NCI-H526 (cell line): ENCODE measurements around the gene MOGAT2.
"Not testable (repeated sequence)": the region's sequence is repeated elsewhere in the genome, so short reads cannot be mapped to it uniquely, and the experiment has no call there.

Source experiments
- DNase-seq, 2 experiments: peaks; one replicate each; lab custom pipeline; 2025; lab: John Stamatoyannopoulos, UW

Gene MOGAT2

DNA sequence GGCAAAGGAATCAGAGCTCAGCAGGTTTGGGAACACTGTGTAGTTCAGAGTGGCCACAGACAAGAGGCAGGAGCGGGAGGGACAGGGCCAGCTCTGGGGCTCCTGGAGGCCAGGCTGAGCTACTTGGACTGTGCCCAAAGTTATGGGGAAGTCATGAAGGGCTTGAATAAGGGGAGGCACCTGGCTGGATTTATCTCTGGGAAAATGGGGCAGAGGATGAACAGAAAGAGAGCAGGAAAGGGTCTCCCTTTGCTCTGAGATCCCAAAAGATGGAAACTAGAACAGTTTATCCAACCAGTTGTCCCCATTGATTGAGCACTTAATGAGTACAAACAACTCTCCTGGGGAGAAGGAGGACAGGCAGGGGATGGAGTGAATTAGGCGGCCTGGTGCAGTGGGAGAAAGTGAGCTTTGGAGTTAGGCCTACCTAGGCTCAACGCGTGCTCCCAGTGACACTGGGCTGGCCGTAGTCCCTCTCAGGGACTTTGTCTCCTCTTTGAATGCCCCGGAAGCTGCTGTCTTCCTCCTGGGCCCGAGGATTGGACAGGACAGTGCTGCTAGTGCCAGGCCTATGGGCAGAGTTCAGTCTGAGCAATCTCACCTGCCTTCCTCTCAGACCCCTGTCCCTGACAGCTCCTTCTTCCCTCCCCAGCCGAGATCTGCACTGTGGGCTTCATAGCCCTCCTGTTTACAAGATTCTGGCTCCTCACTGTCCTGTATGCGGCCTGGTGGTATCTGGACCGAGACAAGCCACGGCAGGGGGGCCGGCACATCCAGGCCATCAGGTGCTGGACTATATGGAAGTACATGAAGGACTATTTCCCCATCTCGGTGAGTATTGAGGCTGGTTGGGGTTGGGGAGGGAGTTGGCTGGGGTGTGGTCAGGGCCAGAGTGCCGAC, 2.0 kb downstream of the MOGAT2 start:
- DNase-seq = no peak

DNA sequence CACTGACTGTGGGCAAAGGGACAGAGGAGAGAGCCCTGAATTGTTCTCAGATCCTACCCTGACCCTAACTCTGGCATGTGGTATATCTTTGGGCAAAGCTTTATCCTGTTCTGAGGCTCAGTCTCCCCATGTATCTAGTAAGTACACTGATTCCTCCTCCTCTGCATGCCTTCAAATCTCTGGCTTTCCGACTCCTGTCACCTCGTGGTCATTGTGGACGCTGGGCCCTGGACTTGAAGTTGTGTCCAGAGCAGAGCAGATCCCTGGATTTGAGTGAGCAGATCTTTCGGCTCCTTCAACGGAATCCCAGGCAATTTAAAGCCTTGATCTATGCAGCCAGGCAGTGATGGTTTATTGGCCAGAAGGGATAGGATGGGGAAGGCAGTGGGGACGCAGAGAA, 3.0 kb downstream of the MOGAT2 start:
- no peak for DNase-seq

DNA sequence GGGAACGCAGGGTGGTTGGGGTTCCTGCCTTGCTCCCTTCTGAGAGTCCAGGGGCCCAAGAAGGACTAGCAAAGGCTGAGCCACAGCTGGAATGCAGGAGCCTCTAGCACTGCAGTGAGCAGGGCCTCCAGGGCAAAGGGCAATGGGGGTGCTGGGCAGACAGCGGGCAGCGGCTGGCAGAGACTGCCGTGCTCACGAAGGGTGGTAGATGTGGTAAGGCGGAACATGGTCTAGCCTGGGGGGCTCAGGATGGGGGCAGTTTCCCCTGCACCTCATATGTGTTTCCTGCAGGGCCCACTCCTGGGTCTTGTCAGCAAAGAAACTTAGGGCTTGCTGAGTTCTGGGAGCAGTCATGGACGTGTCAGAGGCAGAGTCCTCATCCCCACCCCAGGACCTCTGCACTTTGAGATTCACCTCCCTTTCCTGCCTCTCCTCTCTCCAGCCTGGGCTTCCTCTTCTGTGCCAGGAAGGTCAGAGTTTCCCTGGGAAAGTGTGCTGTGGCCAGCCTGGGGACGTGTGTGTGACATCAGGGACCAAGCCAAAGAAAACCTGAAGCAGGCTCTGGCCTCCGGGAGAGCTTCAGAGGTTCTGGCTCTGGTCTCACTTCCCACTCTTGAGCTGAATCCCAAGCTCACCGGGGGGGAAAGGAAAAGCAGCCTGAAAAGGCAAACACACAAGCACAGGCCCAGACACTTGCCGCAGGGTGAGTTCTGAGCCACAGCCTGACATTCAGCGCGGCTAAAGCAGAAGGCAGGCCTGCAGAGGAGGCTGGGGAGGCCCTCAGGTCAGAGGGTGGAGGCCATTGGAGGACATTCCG, 4.4 kb downstream of the MOGAT2 start:
- DNase-seq = no peak

DNA sequence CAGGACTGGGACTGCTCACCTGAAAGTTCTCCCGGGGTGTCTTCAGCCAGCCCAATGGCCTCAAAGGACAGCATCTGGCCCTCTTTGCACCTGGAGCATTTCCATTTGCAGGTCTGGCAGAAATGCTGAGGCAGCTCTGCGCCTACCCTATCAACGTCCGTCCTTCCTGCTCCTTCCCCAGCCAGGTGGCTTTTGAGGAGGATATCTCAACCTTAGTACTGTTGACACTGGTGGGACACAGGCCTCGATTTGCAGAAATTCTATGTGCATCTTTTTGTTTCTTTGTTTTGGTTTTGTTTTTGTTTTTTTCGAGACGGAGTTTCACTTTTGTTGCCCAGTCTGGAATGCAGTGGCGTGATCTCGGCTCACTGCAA, 5.0 kb downstream of the MOGAT2 start:
- no peak for DNase-seq

DNA sequence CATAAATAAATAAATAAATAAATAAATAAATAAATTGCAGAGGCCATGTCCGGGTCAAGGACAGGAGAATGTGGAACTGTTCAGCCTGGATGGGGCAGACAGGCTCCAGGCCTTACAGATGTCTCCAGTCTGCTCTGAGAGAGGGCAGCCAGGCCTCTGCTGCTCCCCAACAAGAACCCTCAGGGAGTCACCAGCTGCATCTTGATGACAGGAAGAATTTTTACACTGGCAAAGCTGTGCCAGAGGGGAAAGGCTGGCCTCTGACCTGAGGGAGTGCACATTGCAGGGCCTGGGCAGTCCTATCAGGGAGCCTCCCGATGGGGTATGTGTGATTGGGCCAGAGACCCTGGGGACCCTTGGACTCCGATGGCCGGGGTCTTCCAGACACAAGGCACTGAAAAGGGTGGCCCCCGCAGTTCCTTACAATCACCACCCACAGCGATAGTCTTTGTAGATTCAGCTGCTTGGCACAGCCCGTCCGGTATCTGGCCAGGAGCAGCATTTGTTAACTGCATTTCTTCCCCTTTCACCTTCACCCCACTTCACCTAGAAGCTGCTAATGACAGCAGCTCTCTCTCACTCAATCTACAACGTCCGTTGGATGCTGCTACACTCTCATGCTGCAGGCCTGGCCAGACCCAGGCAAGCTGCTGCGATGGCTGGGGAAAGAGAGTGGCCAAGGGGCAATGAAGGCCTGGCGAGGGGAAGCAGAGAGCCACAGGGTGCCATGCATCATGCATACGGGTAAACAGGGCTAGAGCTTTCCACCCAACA, 8.1 kb downstream of the MOGAT2 start:
- no peak for DNase-seq

DNA sequence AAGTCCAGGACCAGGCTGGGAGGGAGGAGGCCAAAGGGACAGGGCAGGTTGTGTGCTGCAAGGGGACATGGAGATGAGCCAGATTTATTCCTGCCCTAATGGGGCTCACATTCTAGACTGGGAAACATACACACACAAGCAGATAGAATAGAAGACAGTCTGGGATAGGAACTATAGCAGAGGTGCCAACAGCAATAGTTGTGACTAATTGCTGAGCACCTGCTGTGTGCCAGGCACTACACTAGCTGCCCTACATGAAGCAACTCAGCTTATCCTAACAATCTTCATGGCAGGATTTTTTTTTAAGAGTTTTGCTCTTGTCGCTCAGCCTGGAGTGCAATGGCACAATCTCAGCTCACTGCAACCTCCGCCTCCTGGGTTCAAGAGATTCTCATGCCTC, 11.4 kb downstream of the MOGAT2 start:
- no peak for DNase-seq

DNA sequence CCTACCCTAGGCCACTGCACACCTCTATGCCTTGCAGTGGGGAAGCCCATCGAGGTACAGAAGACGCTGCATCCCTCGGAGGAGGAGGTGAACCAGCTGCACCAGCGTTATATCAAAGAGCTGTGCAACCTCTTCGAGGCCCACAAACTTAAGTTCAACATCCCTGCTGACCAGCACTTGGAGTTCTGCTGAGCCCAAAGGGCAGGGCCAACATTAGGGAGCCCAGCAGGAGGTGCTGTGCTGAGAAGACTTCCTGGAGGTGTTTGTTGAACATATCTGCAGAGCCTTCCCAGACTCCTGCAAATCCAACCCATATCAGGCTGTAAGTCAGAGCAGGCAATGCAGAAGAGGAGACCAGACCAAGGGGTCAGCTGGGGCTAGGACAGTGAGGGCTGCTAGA, 13.5 kb downstream of the MOGAT2 start:
- DNase-seq = no peak

DNA sequence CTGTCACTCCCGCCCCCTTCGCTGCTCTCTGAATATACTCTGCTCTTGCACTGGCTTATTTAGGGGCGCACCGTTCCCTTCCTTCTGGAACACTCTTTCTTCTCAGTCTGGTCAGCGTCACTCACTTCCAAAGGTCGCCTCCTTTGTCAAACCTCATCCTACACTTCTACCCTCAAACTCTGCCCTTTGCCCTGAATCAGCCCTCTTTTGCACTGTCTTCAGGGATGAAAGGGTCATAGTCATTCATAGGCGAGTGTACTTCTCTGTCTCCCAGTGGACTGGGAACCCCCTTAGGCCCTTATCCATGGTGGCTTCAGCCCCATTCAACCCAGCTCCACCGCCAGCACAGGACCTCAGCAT, 15.4 kb downstream of the MOGAT2 start:
- DNase-seq = no peak

DNA sequence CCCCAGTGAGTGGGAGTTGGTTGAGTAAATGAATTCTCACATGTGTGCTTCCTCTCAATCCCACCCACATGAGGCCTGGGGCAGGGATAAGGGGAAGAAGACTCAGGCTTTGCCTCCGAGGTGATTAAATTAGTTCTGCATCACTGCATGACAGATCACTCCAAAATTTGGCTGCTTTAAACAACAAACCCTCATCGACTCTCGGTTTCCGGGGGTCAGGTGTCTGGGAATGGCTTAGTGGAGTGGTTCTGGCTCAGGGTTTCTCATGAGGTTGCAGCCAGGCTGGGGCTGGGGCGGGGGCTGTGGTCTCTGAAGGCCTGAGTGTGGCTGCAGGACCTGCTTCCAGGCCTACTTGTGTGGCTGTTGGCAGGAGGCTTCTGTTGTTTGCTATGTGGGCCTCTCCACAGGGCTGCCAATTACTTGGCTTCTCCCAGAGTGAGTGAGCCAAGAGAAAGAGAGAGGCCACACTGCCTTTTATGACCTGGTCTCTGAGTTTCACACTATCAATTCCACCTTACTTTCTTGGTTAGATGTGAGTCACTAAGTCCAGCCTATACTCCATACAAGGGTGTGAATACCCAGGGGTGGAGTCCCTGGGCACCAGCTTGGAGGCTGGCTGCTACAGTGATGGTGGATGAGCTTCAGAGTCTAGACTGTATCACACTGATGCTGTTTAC, 15.9 kb downstream of the MOGAT2 start:
- DNase-seq = no peak

DNA sequence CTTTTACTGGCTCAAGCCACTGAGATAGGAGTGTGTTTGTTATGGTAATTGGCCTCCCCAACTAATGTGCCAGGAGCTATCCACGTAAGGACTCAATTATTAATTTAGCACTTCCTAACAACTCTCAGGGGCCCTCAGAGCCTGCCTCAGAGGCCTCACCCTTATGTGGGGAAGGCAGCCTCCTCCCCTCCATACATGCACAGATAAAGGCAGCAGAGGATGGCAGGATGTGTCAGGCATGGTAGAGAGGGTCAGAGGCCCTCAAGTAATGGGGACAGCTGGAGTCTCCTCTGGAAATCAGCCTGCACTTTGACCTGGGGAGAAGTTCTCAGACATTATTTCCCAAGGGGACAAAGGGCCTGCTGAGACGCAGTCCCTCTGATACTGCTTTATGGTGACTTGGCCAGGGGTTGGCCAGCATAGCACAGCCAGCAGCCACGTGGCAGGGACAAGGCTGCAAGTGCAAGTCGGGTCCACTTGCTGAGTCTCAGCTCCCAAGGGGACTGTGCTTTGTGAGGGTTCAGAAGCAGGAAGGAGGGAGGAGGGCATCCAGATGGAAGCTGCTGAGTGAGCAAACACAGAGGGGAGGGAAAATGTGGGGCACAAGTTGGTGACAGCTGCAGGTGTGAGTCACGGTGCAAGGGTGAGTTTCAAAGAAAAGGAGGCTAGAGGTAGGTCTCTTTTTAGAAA, 17.0 kb downstream of the MOGAT2 start:
- no peak for DNase-seq

DNA sequence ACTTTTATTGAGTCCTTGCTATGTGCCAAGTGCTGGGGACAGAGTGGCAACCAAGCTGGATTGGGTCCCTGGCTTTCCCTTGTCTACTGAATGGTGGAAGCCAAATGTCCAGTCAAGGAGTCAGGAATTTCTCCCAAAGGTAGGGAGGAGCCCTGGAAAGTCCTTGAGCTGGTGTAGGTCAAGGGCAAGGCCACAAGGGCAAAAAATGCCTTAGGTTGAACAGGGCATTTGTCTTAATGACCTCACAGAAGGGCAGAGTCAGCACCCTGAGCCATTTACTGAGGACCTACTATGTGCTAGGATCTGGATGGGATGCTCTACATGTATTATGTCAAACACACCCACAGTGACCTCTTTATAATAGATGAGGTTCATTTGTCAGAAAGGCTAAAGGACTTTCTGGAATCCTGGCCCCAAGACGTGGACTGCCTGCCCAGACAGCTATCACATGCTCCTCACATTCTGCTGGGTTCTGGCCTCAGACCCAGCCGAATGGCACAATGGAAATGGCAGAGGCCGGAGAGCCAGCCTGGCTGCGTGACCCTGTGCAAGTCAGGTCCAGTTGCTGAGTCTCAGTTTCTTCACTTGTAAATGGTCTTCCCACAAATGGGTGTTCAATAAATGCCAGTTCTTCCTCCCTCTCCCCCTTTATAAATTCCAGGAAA, 17.7 kb downstream of the MOGAT2 start:
- DNase-seq = no peak

DNA sequence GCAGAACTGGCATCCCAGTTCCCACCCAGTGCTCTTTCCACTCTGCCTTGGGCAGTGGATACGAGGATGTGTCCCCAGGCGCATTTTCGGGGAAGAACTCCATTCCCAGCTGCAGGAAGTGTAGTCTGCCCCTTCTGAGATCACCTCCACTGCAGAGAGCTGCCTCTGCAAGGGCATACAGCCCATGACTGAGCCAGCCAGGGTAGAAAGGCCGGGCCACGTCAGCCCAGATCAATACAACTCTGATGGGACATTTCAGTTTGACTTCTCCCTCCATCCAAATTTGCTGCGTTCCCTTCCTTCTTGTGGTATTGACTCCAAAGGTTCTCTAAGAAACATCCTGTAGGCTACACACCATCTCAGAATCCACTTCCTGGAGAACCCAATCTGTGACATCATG, 19.7 kb downstream of the MOGAT2 start:
- no peak for DNase-seq

DNA sequence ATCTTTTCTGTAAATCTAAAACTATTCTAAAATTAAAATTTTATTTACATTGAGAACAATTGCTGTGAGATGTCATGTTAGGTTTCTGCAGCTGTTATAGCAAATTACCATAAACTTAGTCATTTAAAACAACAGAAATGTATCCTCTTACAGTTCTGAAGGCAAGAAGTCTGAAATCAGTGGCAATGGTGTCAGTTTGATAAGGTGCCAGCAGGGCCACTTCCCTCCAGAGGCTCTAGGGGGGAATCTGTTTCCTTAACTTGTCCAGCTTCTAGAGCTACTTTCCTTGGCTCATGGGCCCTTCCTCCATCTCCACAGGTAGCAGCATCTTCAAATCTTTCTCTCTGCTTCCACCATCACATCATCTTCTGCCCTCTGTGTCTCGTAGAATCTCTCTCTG, 23.0 kb downstream of the MOGAT2 start:
- DNase-seq = no peak

DNA sequence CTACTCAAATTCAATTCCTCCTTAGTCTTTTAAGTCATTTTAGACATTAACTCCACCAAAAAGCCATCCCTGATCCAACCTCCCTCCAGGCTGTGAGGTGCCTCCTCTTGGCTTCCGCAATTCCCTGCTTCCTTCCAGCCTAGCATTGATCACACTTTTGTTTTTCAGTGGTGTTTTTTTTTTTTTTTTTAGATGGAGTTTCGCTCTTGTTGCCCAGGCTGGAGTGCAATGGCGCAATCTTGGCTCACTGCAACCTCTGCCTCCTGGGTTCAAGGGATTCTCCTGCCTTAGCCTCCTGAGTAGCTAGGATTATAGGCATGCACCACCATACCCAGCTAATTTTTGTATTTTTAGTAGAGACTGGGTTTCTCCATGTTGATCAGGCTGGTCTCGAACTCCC, 25.5 kb downstream of the MOGAT2 start:
- DNase-seq = not testable (repeated sequence)

DNA sequence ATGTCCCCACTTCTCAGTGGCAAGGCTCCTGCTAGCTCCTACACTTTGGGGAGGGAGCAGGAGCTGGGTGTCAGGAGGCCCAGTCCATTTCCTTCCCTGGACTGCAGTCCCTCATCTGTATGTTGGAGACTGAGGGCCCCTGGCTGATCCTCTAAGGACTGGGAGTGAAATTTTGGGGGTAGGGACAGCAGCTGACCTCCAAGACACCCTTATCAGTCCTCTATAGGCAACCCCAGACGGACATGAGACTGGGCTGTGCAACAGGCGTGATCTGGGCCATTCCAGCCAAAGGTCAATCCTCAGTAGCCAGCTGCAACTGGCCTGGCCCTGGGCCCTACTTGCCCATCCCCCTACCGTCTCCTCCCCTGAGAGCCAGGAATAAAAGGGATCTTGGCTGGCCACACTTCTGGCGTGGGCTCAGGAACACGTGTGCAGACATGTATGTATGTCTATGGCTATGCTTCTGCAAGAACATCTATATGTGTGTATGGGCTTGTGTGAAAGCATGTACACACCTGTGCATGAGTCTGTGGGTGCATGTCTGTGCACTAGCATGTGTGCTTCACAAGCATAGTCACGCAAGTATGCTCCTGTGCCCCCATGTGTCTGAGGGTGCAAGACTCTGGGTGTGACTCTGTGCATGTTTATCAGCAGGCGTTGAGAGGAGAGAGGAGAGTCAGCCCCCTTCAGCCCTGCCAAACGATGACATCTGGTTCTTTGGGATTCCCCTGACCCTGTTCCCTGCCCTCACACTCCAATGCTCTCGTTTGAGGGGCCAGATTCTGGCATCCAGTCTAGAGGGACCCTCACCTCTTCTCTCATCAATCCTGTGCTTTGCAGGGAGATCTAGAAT, 26.3 kb downstream of the MOGAT2 start:
- no peak for DNase-seq

DNA sequence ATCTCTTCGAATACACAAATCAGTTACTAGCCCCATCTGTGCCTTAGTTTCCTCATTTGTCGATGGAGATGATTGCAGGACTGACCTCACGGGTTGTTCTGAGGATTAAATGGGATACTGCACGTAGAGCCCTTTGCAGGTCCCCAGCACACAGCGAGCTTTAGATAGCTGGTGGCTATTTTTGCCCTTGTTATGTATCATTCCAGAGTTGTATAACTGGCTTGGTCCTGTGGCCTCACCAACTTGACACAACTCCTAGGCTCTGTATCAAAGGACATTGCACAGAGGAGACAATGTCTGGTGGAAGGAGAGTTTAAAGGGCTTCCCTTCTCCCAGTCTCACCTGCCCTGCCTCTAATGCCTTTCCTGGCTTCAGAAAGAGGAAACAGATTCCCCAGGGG, 28.2 kb downstream of the MOGAT2 start:
- DNase-seq = no peak

DNA sequence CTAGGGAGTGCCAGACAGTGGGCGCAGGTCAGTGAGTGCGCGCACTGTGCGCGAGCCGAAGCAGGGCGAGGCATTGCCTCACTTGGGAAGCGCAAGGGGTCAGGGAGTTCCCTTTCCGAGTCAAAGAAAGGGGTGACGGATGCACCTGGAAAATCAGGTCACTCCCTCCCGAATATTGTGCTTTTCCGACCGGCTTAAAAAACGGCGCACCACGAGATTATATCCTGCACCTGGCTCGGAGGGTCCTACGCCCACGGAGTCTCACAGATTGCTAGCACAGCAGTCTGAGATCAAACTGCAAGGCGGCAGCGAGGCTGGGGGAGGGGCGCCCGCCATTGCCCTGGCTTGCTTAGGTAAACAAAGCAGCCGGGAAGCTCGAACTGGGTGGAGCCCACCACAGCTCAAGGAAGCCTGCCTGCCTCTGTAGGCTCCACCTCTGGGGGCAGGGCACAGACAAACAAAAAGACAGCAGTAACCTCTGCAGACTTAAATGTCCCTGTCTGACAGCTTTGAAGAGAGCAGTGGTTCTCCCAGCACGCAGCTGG, 31.2 kb downstream of the MOGAT2 start:
- DNase-seq = not testable (repeated sequence)

DNA sequence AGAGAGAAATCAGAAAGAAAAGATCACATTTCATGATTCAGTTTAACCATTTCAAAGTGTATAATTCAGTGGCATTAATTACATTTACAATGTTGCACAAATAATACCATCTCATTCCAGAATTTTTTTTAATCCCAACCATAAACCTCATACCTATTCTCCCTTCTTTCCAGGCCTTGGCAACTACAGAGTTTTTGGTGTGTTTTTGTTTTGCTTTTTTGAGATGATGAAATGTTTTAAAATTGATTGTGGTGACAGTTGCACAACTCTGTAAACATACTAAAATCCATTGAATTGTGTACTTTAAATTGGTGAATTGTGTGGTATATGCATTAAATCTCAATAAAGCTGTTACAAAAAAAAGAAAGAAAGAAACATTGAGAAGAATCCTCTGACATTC, 37.3 kb downstream of the MOGAT2 start:
- not testable (repeated sequence) for DNase-seq

DNA sequence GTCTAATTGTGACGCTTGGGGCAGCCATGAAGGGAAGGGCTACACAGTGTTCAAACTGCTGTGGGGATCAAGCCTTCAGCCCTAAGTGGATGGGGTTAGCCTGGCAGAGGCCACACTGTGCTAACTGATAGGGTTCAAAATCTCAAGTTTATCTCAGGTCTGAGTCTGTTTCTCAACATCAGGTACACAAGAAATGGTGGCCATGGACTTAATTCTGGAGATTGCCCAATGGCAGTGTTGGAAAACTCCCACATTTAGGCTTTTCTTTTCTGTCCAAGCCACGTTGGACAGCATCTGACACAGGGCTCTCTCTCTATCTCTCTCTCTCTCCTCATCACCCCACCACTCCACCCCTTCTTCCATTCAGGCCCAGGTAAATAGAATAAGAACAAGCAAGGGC, 40.0 kb downstream of the MOGAT2 start:
- no peak for DNase-seq

DNA sequence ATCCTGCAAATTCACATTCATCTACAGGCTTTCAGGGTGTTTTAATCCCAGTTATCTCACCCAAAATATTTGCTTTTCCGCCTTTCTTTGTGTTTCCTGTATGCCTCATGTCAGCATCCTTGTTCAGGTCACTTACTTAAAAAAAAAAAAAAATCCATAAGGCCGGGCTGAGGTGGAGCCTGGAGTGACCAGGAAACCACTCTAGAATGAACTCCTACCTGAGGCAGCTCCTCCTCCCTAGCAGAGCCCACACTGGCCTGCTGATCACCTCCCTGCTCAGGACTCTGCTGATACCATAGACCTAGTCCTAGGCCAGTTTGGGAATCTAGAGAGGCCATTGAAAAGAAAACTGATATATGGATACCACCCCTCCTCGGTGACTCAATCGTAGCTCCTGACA, 42.2 kb downstream of the MOGAT2 start:
- no peak for DNase-seq
